Cardiac muscle cell (in vitro differentiated cells and primary cell): ENCODE data around the gene PPCDC. TPM values are rescaled to one million over a fixed set of nuclear protein-coding genes. Genes with fewer than 3 reads are reported as not detected.

Experiments
- DNase-seq, 2 donors: peaks; one replicate each; pipeline versions ENCODE4 v3.0.0 to v3.0.0-alpha.2; 2010 to 2017; ENCODE audit warnings: low read depth in 1 of 2, low spot score in 1 of 2
- H3K27ac ChIP-seq: fragments of 200-600 bp; sonication (generic); 2 replicates; pipeline ENCODE4 v1.5.1; 2016
- H3K27me3 ChIP-seq: fragments of 200-600 bp; sonication (generic); 2 replicates; pipeline ENCODE4 v1.6.0; 2016; ENCODE audit warnings: control low read depth
- H3K36me3 ChIP-seq: fragments of 200-600 bp; sonication (generic); 2 replicates; pipeline ENCODE4 v1.5.1; 2016; ENCODE audit warnings: control low read depth
- H3K4me1 ChIP-seq: fragments of 200-600 bp; sonication (generic); 2 replicates; pipeline ENCODE4 v1.8.1; 2017; ENCODE audit warnings: low read depth, mild to moderate bottlenecking, mixed run types
- H3K4me3 ChIP-seq: fragments of 200-600 bp; sonication (generic); 2 replicates; pipeline ENCODE4 v1.5.1; 2016; ENCODE audit warnings: mild to moderate bottlenecking
- H3K9me3 ChIP-seq: fragments of 200-600 bp; sonication (generic); 2 replicates; pipeline ENCODE4 v1.5.1; 2017; ENCODE audit warnings: low read depth, mild to moderate bottlenecking, control low read depth
- CTCF ChIP-seq: IDR thresholded peaks from 2 replicates; pipeline ENCODE4 v1.5.1; 2012; ENCODE audit warnings: low read depth, mild to moderate bottlenecking, low read length
- polyA plus RNA-seq: library from polyadenylated mRNA; unstranded; fragments of >200 nt; fragmentation: Nextera tagmentation; extraction: Ambion mirVana; gene quantifications from 2 replicates; pipeline ENCODE4 v1.2.1, GENCODE V29; 2016
- total RNA-seq: library from RNA; depleted of rRNA; stranded (reverse); fragments of >200 nt; gene quantifications from 2 replicates; pipeline ENCODE4 v1.2.3, GENCODE V29; 2016

The PPCDC gene
- total and polyA plus RNA-seq, 2 experiments from 2014 or later: 17.6 to 25.6 TPM

DNA sequence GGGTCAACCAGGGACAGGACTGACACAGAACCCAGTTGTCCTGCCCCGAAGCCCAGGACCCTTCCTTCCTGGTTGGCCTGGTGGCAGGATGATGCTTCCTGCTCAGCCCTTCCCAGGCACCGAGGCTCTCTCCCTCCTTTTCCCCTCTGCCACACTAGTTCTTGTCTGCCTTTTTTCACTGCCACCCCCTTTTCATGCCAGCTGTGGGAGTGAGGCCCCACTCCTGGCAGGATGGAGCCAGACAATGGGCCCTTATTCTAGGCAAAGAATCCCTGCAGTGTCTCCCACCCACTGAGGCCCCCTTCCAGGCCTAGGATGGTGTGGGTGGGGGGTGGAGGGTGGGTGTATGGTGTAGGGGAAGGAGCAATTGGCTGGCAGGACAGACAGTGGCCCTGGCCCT, 29.2 kb upstream of the PPCDC start:
- no peaks in the 10 kb centered on the region for H3K9me3 ChIP-seq

DNA sequence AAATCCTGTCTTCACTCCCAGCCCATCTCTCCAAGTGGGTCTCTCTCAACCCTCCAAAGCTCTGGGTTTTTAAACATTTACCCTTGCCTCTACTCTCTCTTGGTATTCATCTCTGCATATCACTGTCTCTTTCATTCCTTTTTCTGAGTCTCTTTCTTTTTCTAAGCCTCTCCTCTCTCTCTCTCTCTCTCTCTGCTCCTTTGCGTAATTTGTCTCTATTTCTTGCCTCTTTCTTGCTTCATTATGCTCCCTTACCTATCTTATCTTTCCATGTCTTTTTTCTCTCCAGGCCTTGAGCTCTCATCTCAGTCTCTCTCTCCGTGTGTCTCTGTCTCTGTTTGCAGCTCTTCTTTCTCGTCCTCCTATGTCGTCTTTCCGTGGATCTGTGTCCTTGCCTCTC, 28.7 kb upstream of the PPCDC start:
- Histone ChIP-seq H3K27me3 (peaks cover 26% of the 10 kb centered on the region), H3K4me1 (no peaks in the 10 kb centered on the region), H3K4me3 (no peak overlapping the region), H3K27ac (no peak overlapping the region), H3K9me3 (no peaks in the 10 kb centered on the region), H3K36me3 (no peaks in the 10 kb centered on the region)
- no peak for TF ChIP-seq CTCF
- no peak for DNase-seq

More for the DNA sequence above, 29.2 kb upstream of the PPCDC start:
- Histone ChIP-seq H3K36me3 (no peaks in the 10 kb centered on the region), H3K4me1 (no peaks in the 10 kb centered on the region), H3K27ac (no peak overlapping the region), H3K27me3 (peaks cover 29% of the 10 kb centered on the region), H3K4me3 (no peak overlapping the region)
- TF ChIP-seq CTCF: no peak
- no peak for DNase-seq

DNA sequence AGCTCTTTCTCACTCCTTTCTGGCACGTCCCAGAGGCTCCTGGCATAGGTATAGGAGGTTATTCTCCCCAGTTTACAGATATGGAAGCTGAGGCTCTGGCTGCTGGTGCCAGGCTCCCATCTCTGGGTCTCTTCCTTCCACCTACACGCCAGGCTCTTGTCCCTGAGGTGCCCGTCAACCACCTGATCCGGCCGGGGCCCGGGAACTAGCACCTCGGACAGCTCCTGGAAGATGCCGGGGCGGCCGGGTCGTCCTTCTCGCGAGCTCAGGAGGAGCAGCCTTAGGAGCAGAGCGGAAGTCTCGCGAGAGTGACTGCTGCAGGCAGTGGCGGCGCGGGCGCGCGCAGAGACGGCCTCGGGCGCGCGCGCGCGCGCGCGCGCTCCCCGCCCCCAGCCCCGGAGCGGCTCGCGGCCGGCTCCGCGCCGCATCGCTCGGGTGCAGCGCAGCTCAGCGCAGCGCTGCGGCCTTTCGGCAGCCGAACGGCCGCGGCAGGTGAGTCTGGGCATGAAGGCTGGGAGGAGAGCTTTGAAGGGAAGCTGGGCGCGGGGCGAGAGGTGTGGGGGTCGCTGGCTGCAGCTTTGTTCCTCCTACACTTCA, 28.1 kb upstream of the PPCDC start, which contains the start of gene SCAMP5:
Gene SCAMP5 (plus strand): TSS at position 382 of the 597 bp plus-strand sequence. CDS start 16,277 bp downstream, outside the sequence.
- peak; percentile 94 to 99 for DNase-seq
- H3K9me3 ChIP-seq: no peaks in the 10 kb centered on the region
- no peak for TF ChIP-seq CTCF
- H3K4me3 ChIP-seq: peak within 1 kb of the TSS; percentile 71
- H3K4me1 ChIP-seq: no peaks in the 10 kb centered on the region
- H3K36me3 ChIP-seq: no peaks in the 10 kb centered on the region
- H3K27me3 ChIP-seq: peaks cover 25% of the 10 kb centered on the region
- no peak within 1 kb of the TSS for H3K27ac ChIP-seq

DNA sequence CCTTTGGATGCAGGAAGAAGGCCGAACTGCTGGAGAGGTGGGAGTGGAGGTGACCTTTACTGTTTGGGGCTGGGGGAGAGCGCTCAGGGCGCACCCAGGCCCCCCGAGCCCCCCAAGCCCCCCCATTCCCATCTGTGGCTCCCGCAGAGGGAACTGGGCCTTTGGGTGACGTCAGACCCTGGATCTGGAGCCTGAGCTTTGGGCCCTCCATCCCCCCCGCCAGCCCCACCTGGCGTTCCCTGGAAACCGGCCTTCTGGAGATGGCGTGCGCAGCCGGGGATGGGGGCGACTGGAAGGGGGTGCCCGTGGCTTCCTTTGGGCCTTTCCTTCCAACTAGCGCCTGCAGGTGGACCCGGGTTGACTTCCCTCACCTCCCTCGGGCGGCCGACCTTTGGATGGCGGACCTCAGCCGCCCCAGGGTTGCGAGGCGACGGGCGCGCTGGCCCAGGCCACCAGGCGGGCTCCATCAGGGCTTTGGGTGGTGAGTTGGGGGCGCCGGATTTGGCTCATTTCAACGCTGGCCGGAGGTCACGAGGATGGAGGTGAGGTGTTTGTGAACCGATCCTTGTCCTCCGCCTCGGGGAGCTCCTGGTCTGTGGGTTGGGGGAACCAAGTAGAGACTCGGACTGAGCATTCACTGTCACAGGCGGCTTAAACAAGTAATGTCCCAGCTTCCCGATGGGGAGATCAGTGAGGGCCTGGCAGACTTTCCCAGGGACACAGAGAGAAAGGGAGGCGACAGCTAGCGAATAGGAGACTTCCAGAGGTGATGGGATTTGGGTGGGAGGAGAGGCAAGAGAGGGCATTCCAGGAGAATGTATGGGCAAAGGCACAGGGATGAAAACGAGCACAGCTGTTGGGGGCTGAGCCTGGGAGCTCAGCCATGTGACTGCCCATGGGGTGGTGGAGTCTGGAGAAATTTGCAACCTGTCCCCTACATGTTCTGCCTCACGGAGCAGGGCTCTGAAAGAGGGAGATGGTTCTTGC, 27.3 kb upstream of the PPCDC start:
- Histone ChIP-seq H3K4me3 (peak overlapping the region; percentile 71), H3K4me1 (no peaks in the 10 kb centered on the region), H3K27ac (no peak overlapping the region), H3K36me3 (no peaks in the 10 kb centered on the region), H3K27me3 (peaks cover 25% of the 10 kb centered on the region), H3K9me3 (no peaks in the 10 kb centered on the region)
- DNase-seq: peak; percentile 11 to 24
- TF ChIP-seq CTCF: no peak

- Histone ChIP-seq H3K9me3 (no peaks in the 10 kb centered on the region), H3K4me1 (no peaks in the 10 kb centered on the region), H3K36me3 (no peaks in the 10 kb centered on the region), H3K27ac (no peak overlapping the region), H3K4me3 (no peak overlapping the region), H3K27me3 (peaks cover 25% of the 10 kb centered on the region)
- DNase-seq: peak in 1 of 2 donors; percentile 25
- no peak for TF ChIP-seq CTCF
These were observed 26.2 kb upstream of the PPCDC start for GRCh38 chr15:74997141-74997540.
